Measurements from ENCODE around the gene KAZN.

GRCh38 chr1:14949836-14950713 is 351.6 kb downstream of the KAZN start:
- TF ChIP-seq, protein P1, sequence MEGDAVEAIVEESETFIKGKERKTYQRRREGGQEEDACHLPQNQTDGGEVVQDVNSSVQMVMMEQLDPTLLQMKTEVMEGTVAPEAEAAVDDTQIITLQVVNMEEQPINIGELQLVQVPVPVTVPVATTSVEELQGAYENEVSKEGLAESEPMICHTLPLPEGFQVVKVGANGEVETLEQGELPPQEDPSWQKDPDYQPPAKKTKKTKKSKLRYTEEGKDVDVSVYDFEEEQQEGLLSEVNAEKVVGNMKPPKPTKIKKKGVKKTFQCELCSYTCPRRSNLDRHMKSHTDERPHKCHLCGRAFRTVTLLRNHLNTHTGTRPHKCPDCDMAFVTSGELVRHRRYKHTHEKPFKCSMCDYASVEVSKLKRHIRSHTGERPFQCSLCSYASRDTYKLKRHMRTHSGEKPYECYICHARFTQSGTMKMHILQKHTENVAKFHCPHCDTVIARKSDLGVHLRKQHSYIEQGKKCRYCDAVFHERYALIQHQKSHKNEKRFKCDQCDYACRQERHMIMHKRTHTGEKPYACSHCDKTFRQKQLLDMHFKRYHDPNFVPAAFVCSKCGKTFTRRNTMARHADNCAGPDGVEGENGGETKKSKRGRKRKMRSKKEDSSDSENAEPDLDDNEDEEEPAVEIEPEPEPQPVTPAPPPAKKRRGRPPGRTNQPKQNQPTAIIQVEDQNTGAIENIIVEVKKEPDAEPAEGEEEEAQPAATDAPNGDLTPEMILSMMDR (IDR thresholded peaks at IDR 0.05; ENCODE audit: poor library complexity): no peak
- no peak for TF ChIP-seq EZH2phosphoT487 (IDR thresholded peaks at IDR 0.05; ENCODE audit: low read depth, severe bottlenecking, unreplicated experiment)
- TF ChIP-seq EZH2 (IDR thresholded peaks at IDR 0.05; ENCODE audit: borderline replicate concordance): no peak
